Stimulated activated CD8-positive, alpha-beta memory T cell treated with anti-CD3 and anti-CD28 coated beads, Interleukin-7, amount 100 ng/mL, for 4 hours (primary cell): ENCODE results near the gene ADAM10.

Experiments used
- DNase-seq, 2 donors: peaks; one replicate each; pipeline ENCODE4 v3.0.0-alpha.2; 2020; ENCODE audit warnings: low read depth in 2 of 2

The ADAM10 gene

GRCh38 chr15:58582160-58582559, 167.3 kb downstream of the ADAM10 start:
- DNase-seq, result no peak

DNA sequence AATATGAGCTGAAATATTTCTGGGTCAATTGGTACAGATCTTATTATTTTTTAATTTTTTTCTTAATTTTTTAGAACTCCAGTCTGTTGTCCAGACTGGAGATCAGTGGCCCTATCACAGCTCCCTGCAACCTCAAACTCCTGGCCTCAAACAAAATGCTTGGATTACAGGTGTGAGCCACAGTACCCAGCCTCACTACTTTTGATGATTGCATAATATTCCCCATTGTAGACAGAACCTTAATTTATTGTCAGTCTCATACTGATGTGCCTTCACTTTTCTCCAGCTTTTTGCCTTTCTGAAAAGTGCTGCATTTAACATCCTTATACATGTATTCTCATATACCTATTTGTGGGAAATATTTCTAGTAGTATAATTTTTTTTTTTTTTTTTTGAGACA, 172.8 kb downstream of the ADAM10 start:
- no peak for DNase-seq

DNA sequence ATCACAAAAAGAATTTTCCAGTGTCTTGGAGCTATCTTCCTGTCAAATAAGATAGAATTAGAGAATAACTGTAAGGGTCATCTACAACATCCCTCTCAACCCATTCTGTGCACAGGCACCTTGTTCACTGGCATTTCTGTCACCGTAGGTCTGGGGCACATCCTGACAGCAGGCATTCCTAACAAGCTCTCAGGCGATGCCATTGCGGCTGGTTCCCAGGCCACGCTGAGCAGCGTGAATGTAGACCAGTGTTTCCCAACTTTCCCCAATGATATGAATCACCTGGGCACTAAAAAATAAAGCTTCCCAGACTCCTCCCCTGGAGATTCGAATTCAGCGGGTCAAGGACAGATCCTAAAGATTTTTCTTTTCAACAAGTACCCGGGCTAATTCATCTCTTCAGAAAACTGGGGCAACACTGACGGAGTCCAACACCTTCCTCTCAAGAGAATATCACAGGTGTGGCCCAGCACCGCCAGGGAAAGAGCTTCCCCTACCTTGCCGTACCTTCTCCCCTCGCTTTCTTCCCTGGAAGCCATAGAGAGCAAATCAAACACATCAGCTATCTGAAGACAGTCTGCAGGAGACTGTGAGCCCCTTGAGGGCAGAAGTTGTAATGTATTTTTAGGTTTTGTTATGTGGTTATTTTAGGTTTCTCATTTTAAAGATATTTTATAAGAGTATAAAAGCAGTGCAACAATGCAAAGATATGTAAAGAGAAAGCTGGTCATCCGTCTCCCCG, 174.3 kb downstream of the ADAM10 start:
- DNase-seq, result no peak

- no peak for DNase-seq
These were observed 174.9 kb downstream of the ADAM10 start for GRCh38 chr15:58574631-58575030.

GRCh38 chr15:58573270-58573669, 176.2 kb downstream of the ADAM10 start:
- DNase-seq, result no peak

DNA sequence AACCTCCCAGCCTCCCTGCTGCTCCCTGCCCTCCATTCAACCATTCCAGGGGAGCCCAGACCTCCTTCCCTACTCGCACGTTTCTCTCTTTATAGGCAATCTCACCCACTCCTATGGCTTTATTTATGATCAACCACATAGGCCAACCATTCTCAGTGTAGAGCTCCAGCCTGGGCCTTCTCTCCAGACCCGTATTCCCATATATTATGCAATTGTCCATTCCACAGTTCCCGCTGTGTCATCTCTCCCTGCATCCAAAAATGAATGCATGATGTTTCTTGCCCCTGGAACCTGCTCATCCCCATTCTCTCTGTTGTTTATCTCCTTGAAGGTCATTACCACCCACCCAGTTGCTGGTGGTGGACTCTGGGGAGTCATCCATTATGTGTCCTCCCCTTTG, 177.0 kb downstream of the ADAM10 start:
- DNase-seq, result no peak

DNA sequence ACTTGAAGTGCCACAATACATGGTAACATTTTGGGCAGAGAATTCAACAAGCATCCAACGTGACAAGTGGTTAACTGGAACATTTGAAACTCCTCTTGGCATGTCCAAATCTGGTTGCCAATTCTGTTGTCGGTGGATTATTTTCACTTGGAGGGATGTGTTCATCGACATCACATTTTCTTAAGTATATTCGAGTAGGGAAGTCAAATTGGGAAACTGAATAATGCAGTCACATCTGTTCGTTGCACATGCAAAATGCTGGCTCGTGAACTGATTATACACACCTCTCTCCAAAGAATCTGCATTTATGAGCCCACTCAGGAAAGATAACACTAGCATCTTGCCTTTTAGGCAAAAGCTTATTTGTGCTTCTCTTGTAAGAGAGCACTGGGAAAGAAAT, 178.0 kb downstream of the ADAM10 start:
- no peak for DNase-seq

- DNase-seq, result no peak
These were observed 180.1 kb downstream of the ADAM10 start for GRCh38 chr15:58569455-58569854.

DNA sequence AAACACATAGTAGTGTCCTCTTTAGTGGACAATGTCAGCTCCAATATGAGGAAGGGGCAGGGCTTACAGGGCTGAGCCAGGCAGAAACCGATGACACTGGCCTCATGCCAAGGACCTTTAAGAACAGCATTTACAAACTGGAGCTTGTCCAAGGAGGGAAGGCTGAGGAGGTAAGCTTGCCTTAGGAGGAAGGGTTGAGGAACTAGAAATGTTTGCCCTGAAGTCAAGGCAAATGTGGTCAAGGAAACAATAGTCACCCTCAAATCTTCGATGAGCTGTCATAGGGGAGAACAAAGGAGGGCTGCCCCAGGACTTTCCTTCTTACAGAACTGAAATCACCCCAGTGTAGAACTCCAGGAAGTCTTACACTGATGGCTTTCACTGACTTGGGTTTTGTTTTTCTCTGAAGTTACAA, 181.3 kb downstream of the ADAM10 start:
- no peak for DNase-seq

- DNase-seq, result no peak
These were observed 183.5 kb downstream of the ADAM10 start for GRCh38 chr15:58566029-58566428.

GRCh38 chr15:58565619-58566018, 183.9 kb downstream of the ADAM10 start:
- no peak for DNase-seq

GRCh38 chr15:58564981-58565380, 184.5 kb downstream of the ADAM10 start:
- DNase-seq, result no peak

GRCh38 chr15:58562135-58562534, 187.4 kb downstream of the ADAM10 start:
- DNase-seq, result no peak

DNA sequence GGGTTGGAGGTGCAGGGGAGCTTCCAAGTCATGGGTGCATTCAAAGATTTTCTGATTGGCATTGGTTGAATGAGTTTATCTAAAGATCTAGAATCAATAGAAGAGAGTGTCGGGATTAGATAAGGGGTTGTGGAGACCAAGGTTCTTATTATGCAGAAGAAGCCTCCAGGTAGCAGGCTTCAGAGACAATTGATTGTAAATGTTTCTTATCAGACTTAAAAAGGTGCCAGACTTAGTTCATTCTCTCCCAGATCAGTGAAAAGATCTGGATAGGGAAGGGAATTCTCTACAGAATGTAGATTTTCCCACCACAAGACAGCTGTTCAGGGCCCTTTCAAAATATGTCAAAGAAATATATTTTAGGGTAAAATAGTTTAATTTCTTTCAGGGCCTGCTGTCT, 188.2 kb downstream of the ADAM10 start:
- no peak for DNase-seq

- no peak for DNase-seq
These were observed 189.5 kb downstream of the ADAM10 start for GRCh38 chr15:58559904-58560588.

DNA sequence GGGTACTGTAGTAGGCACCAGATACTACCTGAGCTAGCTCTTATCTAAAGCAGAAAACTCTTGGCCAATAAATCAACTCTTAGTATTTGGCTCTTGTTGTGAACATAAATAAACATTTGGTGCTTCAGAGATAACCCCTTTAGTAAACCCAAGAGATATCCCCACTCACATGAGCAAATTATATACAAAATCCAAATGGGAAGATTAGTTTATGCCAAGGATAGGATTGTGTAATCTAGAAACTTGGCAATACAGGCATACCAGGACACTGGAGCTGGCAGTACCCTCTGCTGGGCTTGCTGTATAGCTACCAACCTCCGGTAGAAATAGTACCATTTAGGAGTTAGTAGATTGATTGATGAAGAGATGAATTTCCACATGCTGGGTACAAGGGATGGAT, 190.7 kb downstream of the ADAM10 start:
- no peak for DNase-seq

GRCh38 chr15:58556541-58556940, 193.0 kb downstream of the ADAM10 start:
- DNase-seq, result no peak

DNA sequence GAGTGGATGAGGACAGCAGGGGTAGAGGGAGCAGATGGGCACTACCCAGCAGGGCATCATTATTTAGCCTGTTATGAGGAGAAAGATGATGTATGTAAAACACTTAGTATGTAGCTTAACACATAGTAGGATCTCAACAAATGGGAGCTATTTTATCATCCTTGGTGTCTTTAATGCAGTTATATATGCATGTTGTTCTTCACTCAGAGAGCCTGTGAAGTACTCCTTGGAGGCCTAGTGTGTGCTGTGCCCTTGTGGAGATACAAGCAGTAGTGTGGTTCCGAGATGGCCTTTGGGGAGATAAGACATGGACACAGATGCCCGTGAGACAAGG, 193.5 kb downstream of the ADAM10 start:
- no peak for DNase-seq

- no peak for DNase-seq
These were observed 194.1 kb downstream of the ADAM10 start for GRCh38 chr15:58555162-58556027.

GRCh38 chr15:58554758-58555157, 194.7 kb downstream of the ADAM10 start:
- no peak for DNase-seq

DNA sequence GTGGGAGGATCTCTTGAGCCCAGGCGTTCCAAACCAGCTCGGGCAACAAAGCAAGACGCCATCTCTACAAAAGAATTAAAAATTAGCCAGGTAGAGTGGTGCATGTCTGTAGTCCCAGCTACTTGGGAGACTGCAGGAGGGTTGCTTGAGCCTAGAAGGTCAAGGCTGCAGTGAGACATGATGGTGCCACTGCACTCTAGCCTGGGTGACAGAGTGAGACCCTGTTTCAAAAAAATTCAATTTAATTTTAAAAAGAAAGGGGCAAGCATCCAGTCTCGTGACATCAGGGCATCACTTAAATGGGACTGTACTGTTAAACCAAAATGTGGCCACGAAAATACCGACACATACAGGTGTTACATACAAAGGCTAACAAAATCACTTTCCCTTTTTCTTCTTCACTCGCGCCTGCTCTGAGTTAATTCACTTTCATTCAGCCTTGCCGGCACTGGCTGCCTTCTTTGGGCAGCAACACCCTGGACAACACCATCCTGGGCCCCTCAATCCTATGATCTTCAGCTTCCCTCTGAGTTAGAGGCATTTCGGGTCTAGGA, 196.1 kb downstream of the ADAM10 start:
- DNase-seq, result no peak
